NCI-H1048 (cell line): ENCODE results near the gene CACNA1C.

Experiments
- DNase-seq: peaks from one replicate; lab custom pipeline; 2025; lab: John Stamatoyannopoulos, UW

Gene CACNA1C

GRCh38 chr12:2528001-2528400, 475.2 kb downstream of the CACNA1C start:
- DNase-seq: no peak

GRCh38 chr12:2529807-2530206, 477.0 kb downstream of the CACNA1C start:
- DNase-seq: no peak

GRCh38 chr12:2531371-2531770, 478.6 kb downstream of the CACNA1C start:
- no peak for DNase-seq

- no peak for DNase-seq
Observed at GRCh38 chr12:2533036-2533435, 480.2 kb downstream of the CACNA1C start.

GRCh38 chr12:2535583-2536204, 482.9 kb downstream of the CACNA1C start:
- DNase-seq: no peak

- no peak for DNase-seq
Observed at GRCh38 chr12:2536724-2537123, 483.9 kb downstream of the CACNA1C start.

- no peak for DNase-seq
Observed at GRCh38 chr12:2537868-2538541, 485.2 kb downstream of the CACNA1C start.

GRCh38 chr12:2539938-2540337, 487.2 kb downstream of the CACNA1C start:
- no peak for DNase-seq

GRCh38 chr12:2540535-2540941, 487.8 kb downstream of the CACNA1C start:
- no peak for DNase-seq

- no peak for DNase-seq
Observed at GRCh38 chr12:2541631-2542204, 488.9 kb downstream of the CACNA1C start.

GRCh38 chr12:2543801-2544200, 491.0 kb downstream of the CACNA1C start:
- no peak for DNase-seq

GRCh38 chr12:2544230-2544629, 491.4 kb downstream of the CACNA1C start:
- no peak for DNase-seq

GRCh38 chr12:2547273-2548044, 494.7 kb downstream of the CACNA1C start:
- no peak for DNase-seq

GRCh38 chr12:2548081-2548480, 495.3 kb downstream of the CACNA1C start:
- DNase-seq: no peak

- no peak for DNase-seq
Observed at GRCh38 chr12:2550561-2551411, 498.0 kb downstream of the CACNA1C start.

- no peak for DNase-seq
Observed at GRCh38 chr12:2551412-2551900, 498.7 kb downstream of the CACNA1C start.

- no peak for DNase-seq
Observed at GRCh38 chr12:2552000-2552756, 499.4 kb downstream of the CACNA1C start.

GRCh38 chr12:2553388-2554126, 500.8 kb downstream of the CACNA1C start:
- DNase-seq: no peak

GRCh38 chr12:2555487-2556082, 502.8 kb downstream of the CACNA1C start:
- no peak for DNase-seq

- DNase-seq: no peak
Observed at GRCh38 chr12:2557597-2557996, 504.8 kb downstream of the CACNA1C start.
